Measurements from ENCODE around the gene FAM118A. TPM values are rescaled to one million over a fixed set of nuclear protein-coding genes. Genes with fewer than 3 reads are reported as not detected.
A peak's percentile ranks its signal among the peaks of the same experiment; 100 is the strongest.
"Not testable (repeated sequence)": the region's sequence is repeated elsewhere in the genome, so short reads cannot be mapped to it uniquely, and the experiment has no call there.

Gene FAM118A
- total and polyA plus RNA-seq, 8 donors = 12.0 to 747 (median 53.7) TPM

DNA sequence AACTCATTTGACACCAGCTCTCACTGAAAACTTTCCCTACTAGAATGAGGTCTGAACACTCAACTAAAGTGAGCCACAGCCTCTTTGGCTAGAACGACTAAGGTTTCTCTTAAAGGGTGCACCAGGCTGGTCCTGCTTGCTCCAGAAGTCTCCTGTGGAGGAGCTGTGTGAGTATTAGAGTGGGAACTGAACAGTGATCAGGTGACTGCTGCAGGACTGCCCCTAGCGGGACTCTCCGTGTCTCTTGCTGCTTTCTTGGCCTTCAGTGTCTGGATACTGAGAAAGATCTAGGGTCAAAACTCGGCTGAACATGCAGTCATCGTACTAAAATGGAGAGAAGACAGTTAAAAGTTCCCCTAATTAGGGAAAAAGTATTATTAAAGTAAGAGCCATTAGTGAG, 34.6 kb downstream of the FAM118A start:
- Histone ChIP-seq H3K4me1 (no peaks in the 10 kb centered on the region), H3K9me3 (no peaks in the 10 kb centered on the region), H3K36me3 (peaks cover 15 to 65% (median 47%) of the 10 kb centered on the region in 4 donors), H3K27me3 (no peaks in the 10 kb centered on the region), H3K27ac (no peak overlapping the region), H3K4me3 (no peak overlapping the region)
- 61 to 76% (median 70%) methylated on average over 5 of the region's 5 CpGs for WGBS, 5 donors
- intact Hi-C loops (cut with DNase I; ENCODE audit: low total_unique reads) = no loop called here
- TF ChIP-seq, protein P1, sequence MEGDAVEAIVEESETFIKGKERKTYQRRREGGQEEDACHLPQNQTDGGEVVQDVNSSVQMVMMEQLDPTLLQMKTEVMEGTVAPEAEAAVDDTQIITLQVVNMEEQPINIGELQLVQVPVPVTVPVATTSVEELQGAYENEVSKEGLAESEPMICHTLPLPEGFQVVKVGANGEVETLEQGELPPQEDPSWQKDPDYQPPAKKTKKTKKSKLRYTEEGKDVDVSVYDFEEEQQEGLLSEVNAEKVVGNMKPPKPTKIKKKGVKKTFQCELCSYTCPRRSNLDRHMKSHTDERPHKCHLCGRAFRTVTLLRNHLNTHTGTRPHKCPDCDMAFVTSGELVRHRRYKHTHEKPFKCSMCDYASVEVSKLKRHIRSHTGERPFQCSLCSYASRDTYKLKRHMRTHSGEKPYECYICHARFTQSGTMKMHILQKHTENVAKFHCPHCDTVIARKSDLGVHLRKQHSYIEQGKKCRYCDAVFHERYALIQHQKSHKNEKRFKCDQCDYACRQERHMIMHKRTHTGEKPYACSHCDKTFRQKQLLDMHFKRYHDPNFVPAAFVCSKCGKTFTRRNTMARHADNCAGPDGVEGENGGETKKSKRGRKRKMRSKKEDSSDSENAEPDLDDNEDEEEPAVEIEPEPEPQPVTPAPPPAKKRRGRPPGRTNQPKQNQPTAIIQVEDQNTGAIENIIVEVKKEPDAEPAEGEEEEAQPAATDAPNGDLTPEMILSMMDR (IDR thresholded peaks at IDR 0.05) = no peak
- peak in 1 of 2 donors; percentile 23 for DNase-seq

- intact Hi-C loops (cut with DNase I; ENCODE audit: low total_unique reads) = no loop called here
- no peak for DNase-seq
- Histone ChIP-seq H3K27me3 (no peaks in the 10 kb centered on the region), H3K27ac (no peak overlapping the region), H3K4me3 (no peak overlapping the region), H3K9me3 (no peaks in the 10 kb centered on the region), H3K4me1 (no peaks in the 10 kb centered on the region), H3K36me3 (peaks cover 0 to 13% (median 6%) of the 10 kb centered on the region in 4 donors)
- TF ChIP-seq EP300 (IDR thresholded peaks at IDR 0.05) (no peak), POLR2AphosphoS5 (IDR thresholded peaks at IDR 0.05) (no peak), POLR2A (IDR thresholded peaks at IDR 0.05) (no peak)
- TF ChIP-seq, protein P1 (IDR thresholded peaks at IDR 0.05) = no peak
- WGBS, 5 donors = 79 to 86% (median 83%) methylated on average over 3 of the region's 3 CpGs
Measured at GRCh38 chr22:45349916-45350315, 40.2 kb downstream of the FAM118A start.

DNA sequence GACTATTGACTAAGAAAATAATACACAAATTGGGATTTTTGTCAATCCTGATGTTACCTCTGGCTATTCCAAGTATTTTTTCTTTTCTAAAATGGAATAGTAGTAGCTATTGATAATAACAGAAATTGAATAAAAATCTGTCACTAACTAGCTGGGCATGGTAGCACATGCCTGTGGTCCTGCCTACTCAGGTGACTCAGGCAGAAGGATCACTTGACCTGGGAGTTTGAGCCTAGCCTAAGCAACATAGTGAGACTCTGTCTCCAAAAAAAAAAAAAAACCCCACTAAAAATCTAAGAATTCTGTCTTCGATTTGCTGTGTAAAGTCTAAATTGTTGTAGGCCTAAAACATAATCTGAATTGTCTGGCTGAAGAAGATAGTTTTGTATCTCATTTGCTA, 42.2 kb downstream of the FAM118A start:
- intact Hi-C loops (cut with DNase I; ENCODE audit: low total_unique reads) = no loop called here
- Histone ChIP-seq H3K27ac (no peak overlapping the region), H3K27me3 (no peaks in the 10 kb centered on the region), H3K36me3 (no peaks in the 10 kb centered on the region), H3K9me3 (no peaks in the 10 kb centered on the region), H3K4me1 (no peaks in the 10 kb centered on the region), H3K4me3 (no peak overlapping the region)
- WGBS, 5 donors = 83 to 97% (median 90%) methylated on average over 1 of the region's 1 CpG
- TF ChIP-seq POLR2A (IDR thresholded peaks at IDR 0.05) (no peak), POLR2AphosphoS5 (IDR thresholded peaks at IDR 0.05) (no peak), EP300 (IDR thresholded peaks at IDR 0.05) (no peak)
- TF ChIP-seq, protein P1 (IDR thresholded peaks at IDR 0.05) = no peak
- no peak for DNase-seq

- 37 to 60% (median 49%) methylated on average over 5 of the region's 5 CpGs for WGBS, 5 donors
- H3K4me3 ChIP-seq; H3K36me3 ChIP-seq; H3K27ac ChIP-seq; H3K4me1 ChIP-seq; H3K27me3 ChIP-seq; intact Hi-C loops (cut with DNase I; ENCODE audit: low total_unique reads); H3K9me3 ChIP-seq: not testable (repeated sequence)
- DNase-seq = peak in 1 of 2 donors; percentile 33
Measured at GRCh38 chr22:45352757-45353156, 43.0 kb downstream of the FAM118A start.

GRCh38 chr22:45353786-45354185, 44.1 kb downstream of the FAM118A start:
- H3K27me3 ChIP-seq = no peaks in the 10 kb centered on the region
- no peaks in the 10 kb centered on the region for H3K36me3 ChIP-seq
- WGBS, 5 donors = 89 to 95% (median 93%) methylated on average over 5 of the region's 5 CpGs
- intact Hi-C loops (cut with DNase I; ENCODE audit: low total_unique reads) = no loop called here
- H3K9me3 ChIP-seq = no peaks in the 10 kb centered on the region
- TF ChIP-seq, protein P1 (IDR thresholded peaks at IDR 0.05) = no peak
- no peak for TF ChIP-seq POLR2AphosphoS5 (IDR thresholded peaks at IDR 0.05)
- no peak for TF ChIP-seq POLR2A (IDR thresholded peaks at IDR 0.05)
- no peak for TF ChIP-seq EP300 (IDR thresholded peaks at IDR 0.05)
- no peak overlapping the region for H3K27ac ChIP-seq
- no peak overlapping the region for H3K4me3 ChIP-seq
- no peaks in the 10 kb centered on the region for H3K4me1 ChIP-seq
- no peak for DNase-seq

Measured in stomach (tissue), 9 donors.